GM12801 (cell line): ENCODE data around the gene ZNF432.

Experiments used
- CTCF ChIP-seq: IDR thresholded peaks from one replicate; pipeline ENCODE4 v1.5.1; 2011; ENCODE audit warnings: control low read depth; ENCODE audit not compliant: insufficient read length; ENCODE audit errors: extremely low read depth

ZNF432 gene

DNA sequence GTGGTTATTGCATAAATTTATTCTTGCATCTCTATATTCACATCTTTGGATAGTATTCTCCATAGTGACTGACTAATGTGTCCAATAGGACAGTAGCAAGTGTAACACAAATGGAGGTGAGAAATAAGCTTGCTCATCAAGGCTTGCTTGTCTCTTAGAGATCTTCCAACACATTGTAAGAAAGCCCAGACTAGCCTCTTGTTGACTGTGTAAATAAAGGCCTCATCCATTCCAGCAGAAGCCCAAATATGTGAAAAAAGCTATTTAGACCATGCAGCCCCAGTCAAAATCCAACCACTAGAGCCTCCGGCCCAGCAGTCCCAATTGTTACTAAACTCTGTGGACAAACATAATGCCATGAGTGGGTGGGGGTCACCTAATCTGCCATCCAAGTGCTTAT lies 38.0 kb downstream of the ZNF432 start:
- TF ChIP-seq CTCF = no peak

- no peak for TF ChIP-seq CTCF
Observed at GRCh38 chr19:52007806-52008557, 40.7 kb downstream of the ZNF432 start, which contains the start of gene ZNF615. Gene ZNF615, minus strand, starts transcription at chr19:52008211. Its CDS starts 4,500 bp downstream, at chr19:52003711.

DNA sequence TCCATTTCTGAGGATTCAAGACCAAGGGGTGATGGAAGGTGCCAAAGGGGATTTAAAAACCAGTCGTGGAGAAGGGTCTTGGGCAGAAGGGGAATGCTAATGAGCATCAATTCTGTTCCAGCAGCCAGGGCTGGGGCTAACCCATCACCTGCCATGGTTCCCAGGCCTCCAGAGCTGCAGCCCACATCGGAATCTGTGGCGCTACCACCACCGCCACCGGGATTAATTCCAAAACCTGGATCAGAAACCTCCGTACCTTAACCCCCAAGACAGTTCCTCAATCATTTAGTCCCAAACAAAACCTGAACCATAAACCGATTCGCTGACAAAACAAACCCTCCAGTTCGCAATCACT lies 41.2 kb downstream of the ZNF432 start:
- no peak for TF ChIP-seq CTCF

DNA sequence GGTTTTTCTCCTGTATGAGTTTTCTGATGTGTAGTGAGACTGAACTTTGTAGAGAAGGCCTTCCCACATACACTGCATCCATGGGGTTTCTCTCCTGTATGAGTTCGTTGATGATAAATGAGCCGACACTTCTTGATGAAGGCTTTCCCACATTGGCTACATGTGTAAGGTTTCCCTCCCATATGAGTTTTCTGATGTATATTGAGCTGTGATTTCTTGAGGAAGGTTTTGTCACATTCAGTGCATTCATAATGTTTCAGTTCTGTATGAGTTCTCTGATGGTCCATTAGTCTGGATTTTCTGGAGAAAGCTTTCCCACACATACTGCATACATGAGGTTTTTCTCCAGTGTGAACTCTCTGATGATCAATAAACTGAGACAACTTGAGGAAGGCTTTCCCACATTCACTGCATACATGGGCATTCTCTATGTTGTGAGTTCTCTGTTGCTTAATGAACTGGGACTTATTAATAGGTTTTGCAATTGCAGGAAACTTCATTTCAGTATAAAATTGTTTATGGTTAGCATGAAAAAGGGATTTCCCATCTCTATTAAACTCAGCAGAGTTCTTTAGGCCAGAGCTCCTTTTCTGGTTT lies 54.5 kb downstream of the ZNF432 start:
- no peak for TF ChIP-seq CTCF

DNA sequence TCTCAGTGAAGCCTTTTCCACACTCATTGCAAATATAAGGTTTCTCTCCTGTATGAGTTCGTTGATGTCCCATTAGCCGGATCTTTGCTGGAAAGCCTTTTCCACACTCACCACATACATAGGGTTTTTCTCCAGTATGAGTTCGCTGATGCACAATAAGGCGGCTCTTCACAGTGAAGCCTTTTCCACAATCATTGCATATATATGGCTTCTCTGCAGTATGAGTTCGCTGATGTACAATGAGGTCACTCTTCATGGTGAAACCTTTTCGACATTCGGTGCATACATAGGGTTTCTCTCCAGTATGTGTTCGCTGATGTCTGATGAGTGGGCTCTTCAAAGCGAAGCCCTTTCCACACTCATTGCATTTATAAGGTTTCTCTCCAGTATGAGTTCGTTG lies 55.2 kb downstream of the ZNF432 start:
- TF ChIP-seq CTCF = no peak

DNA sequence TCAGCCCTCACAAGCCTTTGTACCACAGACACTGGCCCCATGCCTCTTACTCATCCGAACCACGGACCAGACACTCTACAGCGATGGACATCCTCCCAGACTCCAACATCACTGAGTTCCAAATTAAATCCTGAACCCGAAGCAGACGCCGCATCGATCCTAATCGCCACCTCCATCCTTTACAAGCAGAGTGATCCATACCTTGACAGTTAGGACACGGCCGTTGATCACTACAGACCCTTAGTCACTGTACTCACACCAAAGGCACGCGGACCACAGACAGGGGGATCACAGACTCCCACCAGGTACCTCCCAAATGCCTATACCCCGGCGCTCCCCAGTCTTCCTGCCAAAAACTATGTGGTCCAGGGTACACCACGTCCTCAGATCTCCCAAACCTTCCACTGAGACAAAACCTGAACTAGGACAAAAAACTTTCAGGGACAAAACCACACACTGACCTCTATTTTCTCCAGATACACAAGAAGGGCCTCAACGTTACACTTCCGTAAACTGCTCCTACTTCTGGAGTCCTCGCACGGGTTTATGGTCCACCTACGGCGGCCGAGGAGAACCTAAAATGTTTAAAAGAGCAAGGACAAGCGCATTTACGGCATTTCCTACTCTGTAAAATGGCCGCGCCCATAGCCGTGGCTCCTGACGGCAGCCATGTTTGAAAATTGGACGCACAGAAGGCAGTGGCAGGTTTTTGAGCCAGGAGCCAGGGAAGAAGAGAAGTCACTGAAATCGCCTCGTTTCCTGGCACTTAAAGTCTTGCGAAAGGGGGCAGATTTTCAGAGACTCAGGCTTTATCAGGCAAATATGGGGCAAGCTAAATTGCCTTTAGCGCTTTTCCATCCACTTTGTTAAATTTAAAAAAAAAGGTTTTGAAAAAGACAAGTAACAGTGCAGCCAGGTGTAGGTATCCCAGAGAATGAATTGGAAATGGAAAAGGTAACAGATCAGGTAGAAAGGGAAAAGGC lies 62.0 kb downstream of the ZNF432 start, which contains the start of gene ZNF350:
ZNF350 (minus strand) TSS at position 532 of the 983 bp plus-strand sequence. CDS start 12,480 bp downstream, outside the sequence.
- TF ChIP-seq CTCF = no peak

DNA sequence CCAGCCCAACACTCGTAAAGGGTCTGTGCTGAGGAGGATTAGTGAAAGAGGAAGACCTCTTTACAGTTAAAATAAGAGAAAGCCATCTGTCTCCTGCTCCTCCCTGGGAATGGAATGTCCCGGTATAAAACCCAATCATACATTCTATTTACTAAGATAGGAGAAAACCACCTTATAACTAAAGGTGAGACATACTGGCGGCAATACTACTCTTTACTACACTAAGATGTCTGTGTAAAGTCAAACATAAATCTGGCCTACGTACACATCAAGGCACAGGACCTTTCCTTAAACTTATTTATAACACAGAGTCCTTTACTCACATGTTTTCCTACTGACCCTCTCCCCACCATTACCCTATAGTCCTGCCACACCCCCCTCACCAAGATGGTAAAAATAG lies 65.3 kb downstream of the ZNF432 start:
- TF ChIP-seq CTCF = no peak
